Fibroblast of the aortic adventitia (primary cell): Measurements from ENCODE around the gene UNCX. TPM values are rescaled to one million over a fixed set of nuclear protein-coding genes. Genes with fewer than 3 reads are reported as not detected.

Source experiments
- DNase-seq: peaks from one replicate; pipeline ENCODE4 v3.0.0-alpha.2; 2010; ENCODE audit warnings: low read depth
- H3K4me3 ChIP-seq: 2 replicates; pipeline ENCODE4 v1.5.1; 2011; ENCODE audit warnings: low read depth, mild to moderate bottlenecking, control low read depth, low read length, moderate library complexity
- total RNA-seq: library from RNA; depleted of rRNA; stranded (reverse); fragments of >200 nt; gene quantifications from 2 replicates; pipeline ENCODE4 v1.2.3, GENCODE V29; 2012; ENCODE audit warnings: low replicate concordance
- TF ChIP-seq, protein P1 (sequence below): IDR thresholded peaks from 2 replicates; pipeline ENCODE4 v1.5.1; 2011; ENCODE audit warnings: mild to moderate bottlenecking, low read length, control low read depth, inconsistent platforms; ENCODE audit not compliant: insufficient read depth

UNCX gene
- total RNA-seq, 1 donor, result not detected

DNA sequence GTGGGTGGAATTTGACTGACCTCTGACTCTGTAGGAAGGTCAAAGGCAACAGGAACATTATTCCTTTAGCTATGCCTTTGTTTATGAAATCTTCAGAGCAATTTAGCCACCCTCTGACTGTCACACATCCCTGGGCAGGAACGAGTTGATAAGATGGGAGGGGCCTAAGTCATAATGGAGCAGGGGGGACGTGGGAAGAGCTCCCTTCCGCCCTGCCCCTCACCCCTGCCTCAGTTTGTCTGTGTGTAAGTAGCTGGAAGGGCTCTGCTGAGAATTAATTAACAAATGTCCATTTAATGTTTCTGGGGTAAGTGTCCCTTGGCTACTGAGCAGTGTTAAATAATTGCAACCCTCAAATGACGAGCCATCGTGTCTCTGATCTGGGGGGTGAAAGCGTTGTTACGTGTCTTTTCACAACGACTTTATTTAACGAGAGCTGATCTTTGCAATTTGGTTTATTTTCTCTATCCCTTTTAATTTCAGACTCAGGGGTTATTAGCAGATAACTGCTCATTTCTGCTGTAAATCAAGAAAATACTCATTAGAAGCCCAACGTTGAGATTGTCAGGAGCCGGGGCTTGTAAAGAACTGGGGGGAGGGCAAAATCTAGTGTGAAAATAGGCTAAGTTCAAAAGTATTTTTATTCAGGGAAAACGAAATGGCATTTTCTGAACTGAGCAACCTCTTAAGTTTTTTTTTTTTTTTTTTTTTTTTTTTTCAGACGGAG is 12.5 kb upstream of the UNCX start:
- H3K4me3 ChIP-seq, result no peak overlapping the region
- TF ChIP-seq, protein P1, sequence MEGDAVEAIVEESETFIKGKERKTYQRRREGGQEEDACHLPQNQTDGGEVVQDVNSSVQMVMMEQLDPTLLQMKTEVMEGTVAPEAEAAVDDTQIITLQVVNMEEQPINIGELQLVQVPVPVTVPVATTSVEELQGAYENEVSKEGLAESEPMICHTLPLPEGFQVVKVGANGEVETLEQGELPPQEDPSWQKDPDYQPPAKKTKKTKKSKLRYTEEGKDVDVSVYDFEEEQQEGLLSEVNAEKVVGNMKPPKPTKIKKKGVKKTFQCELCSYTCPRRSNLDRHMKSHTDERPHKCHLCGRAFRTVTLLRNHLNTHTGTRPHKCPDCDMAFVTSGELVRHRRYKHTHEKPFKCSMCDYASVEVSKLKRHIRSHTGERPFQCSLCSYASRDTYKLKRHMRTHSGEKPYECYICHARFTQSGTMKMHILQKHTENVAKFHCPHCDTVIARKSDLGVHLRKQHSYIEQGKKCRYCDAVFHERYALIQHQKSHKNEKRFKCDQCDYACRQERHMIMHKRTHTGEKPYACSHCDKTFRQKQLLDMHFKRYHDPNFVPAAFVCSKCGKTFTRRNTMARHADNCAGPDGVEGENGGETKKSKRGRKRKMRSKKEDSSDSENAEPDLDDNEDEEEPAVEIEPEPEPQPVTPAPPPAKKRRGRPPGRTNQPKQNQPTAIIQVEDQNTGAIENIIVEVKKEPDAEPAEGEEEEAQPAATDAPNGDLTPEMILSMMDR, result no peak

DNA sequence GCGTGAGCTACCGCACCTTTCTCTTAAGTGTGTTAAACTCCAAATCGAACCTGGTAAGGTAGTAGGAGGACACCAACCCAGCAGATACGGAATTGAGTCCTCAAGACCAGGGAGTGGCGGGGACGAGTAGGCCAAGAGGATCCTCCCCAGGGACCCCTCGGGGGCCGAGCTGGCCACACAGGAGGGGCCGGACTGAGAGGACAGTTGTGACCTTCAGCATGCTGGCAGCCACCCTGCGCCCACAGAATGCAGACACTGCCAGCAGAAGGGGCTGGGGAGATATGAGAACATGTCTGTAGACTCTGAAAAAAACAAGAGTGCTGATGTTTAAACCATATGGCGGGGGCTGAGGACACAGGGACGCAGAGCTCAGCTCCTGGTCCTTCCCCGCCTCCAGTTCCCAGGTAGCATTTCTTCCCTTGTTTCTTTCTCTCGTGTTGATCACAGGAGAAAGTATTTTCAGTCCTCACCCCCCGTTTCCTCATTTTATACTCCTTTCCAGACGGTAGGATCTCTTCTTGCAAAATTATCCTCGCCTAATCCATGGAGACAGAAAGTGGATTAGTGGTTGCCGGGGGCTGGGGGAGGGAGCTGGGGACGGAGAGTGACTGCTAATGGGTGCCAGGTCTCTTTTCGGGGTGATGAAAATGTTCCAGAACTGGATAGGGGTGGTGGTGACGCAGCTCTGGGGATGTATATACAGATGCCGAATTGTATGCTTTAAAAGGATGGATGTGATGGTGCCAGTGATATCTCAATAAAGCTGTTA is 11.5 kb upstream of the UNCX start:
- TF ChIP-seq, protein P1, result no peak
- no peak for DNase-seq
- no peak overlapping the region for H3K4me3 ChIP-seq

More for the DNA sequence above, 12.5 kb upstream of the UNCX start:
- no peak for DNase-seq

DNA sequence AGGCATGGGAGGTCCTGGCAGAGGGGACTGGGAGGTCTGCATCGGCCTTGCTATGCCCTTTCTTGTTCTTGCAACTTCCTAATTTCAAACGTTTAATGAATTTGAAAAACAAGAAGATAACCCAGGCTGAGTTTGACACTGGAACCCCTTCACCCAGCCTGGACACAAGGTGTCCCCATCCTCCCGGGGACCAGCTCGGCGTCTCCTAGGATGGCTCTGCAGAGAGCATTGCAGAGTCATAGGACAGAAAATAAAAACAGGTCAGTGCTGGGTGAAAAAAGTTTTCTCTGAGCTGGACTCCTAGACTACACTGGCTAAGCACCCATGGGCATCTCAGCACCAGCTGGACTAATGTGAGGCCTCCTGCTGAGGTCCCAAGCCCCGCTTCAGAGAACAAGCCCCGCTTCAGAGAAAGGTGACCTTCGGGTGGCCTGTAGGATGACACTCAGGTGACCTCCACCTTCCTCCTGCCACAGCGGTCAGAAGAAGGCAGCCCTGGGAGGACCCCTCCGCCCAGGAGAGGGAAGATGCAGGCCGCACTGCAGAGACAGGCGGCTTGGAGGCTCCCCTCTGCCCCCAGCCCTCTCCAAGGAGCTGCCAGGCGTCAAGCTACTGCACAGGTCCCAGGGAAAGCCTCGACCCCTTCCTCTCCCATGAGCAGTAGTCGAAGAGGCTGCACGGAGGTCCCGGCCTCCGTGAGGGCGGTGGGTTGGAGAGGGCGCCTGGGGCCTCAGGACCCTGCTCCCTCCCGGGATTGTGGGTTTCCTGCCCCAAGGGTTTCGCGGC is 9.3 kb upstream of the UNCX start:
- TF ChIP-seq, protein P1, result no peak

DNA sequence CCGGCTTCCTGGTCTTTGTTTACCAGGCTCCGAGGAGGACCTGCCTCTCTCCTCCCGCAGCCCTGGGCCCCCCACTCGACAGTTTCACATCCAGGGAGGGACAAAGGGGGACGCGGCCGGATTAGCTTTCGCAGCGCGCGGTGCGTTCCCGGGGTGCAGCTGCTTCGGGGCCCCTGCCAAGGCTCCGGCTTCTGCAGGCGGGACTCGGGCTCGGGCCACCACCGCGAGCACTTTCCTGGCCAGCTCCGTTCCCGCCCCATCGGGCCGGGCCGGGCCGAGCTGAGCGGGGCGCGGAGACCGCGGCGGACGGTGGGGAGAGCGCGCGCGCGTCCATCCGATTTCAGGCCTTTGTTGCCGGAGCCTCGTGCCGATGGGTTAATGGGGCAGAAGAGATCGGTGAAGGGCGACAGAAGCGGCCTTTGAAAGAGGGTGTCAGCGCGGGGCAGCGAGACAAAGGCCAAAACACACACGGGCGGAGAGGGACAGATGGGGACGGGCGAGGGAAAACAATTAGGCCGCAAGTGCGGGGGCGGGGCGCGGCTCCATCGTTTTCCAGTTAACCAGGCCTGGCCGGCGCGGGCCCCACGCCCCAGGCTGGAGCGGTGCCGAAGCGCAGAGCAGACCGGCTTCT is 8.5 kb upstream of the UNCX start:
- DNase-seq, result no peak
- H3K4me3 ChIP-seq, result no peak overlapping the region
- TF ChIP-seq, protein P1, result no peak

More for the DNA sequence above, 9.3 kb upstream of the UNCX start:
- no peak for DNase-seq
- no peak overlapping the region for H3K4me3 ChIP-seq

DNA sequence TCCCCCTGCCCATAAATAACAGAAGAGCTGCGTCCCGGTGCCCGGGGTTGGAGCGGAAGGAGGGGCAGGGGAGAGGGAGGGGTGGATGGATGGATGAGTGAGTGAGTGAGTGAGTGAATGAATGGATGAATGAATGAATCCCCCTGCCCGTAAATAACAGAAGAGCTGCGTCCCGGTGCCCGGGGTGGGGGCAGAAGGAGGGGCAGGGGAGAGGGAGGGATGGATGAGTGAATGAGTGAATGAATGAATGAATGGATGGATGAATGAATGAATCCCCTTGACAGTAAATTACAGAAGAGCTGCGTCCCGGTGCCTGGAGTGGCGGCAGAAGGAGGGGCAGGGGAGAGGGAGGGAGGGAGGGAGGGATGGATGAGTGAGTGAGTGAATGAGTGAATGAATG is 7.6 kb upstream of the UNCX start:
- no peak overlapping the region for H3K4me3 ChIP-seq
- TF ChIP-seq, protein P1, result no peak
- no peak for DNase-seq

DNA sequence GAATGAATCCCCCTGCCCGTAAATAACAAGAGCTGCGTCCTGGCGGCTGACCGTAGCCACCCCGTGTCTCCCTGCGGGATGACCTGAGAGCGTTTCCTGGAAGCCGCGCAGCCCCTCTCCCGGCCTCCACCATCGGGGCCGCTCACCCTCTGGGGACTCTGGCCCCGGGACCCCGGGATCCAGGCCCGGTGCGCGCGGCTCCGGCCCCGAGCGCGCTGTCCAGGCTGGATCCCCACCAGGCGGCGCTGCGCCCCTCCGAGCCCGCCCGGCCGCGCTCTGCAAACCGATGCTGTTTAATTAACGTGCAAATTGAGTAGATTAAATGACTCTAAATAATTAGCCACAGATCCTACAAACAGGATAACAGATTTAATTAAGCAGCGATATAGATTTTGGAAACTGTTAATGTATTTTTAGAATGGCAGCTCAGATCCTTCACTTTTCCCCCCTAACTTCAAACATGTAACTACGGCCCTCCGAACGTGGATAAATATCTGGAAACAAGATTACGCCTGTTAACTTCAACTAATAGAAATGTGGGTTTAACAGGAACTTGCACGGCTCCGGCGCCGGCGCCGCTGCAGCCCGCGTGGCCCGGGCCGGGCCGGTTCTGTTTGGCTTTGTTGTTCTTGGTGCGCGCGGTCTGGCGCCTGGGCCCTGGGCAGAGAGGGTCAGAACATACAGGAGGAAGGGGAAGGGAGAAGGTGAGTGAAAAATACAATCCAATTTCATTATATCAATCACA is 7.1 kb upstream of the UNCX start:
- no peak overlapping the region for H3K4me3 ChIP-seq
- TF ChIP-seq, protein P1, result peak; percentile 53
- no peak for DNase-seq
